ENCODE results near the gene CLMP. TPM values are rescaled to one million over a fixed set of nuclear protein-coding genes. Genes with fewer than 3 reads are reported as not detected.

The CLMP gene
- total and polyA plus RNA-seq, 2 experiments from 2014 or later = 7.1 to 18.4 TPM

DNA sequence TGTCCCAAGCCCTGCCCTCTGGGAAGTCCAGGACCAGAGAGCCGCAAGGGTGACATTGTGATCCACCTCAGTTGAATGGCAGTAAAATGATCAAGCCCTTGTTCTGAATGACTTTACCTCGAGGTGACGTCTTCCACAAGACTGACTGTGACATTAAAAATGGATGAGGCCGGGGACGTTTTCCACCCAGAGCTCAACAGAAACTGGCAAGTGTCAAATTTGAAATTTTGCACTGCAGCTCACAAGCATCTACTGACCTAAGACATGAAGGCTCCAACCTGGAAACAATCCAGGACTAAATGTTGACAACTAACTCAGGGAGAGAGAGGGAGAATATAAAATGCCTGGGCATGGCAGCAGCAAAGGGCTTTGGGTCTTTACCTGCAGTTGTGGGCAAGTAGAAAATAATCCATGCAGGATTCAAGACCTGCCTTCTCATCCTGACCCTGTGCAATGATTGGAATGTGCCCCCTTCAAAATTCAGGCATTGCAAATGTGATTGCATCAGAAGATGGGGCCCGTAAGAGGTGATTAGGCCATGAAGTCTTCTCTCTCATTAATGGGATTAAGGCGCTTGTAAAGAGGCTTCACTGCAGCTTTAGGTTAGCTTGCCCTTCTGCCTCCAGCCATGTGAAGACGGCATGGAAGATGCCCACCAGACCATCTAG, 33.6 kb upstream of the CLMP start:
- Histone ChIP-seq H3K36me3 (ENCODE audit: insufficient read depth) (no peaks in the 10 kb centered on the region), H3K4me1 (ENCODE audit: insufficient read depth) (peaks cover 20% of the 10 kb centered on the region), H3K27me3 (ENCODE audit: insufficient read depth) (no peaks in the 10 kb centered on the region), H3K4me2 (peak overlapping the region; percentile 35; the same call in 1 of the 2 replicates), H3F3A (replicated peaks; ENCODE audit: low read depth) (no peaks in the 10 kb centered on the region), H4K20me1 (replicated peaks; ENCODE audit: insufficient read depth) (no peaks in the 10 kb centered on the region), H3K4me3 (no peak overlapping the region), H2AFZ (no peak overlapping the region), H3K79me2 (replicated peaks; ENCODE audit: insufficient read depth) (no peaks in the 10 kb centered on the region), H3K27ac (ENCODE audit: low read depth) (no peak overlapping the region), H3K9me2 (ENCODE audit: insufficient read depth) (0 out of 2 replicates have a peak, but pooled peaks cover 8% of the 10 kb centered on the region)
- Mint-ChIP-seq H3K36me3 (ENCODE audit: low read depth) (no peaks in the 10 kb centered on the region), H3K9me3 (no peaks in the 10 kb centered on the region; the same call in 2 of the 3 replicates), H3K27ac (no peak overlapping the region), H3K27me3 (ENCODE audit: insufficient read depth, low read depth, poor library complexity) (peaks cover 4% of the 10 kb centered on the region), H3K4me1 (peaks cover 31% of the 10 kb centered on the region), H3K4me3 (no peak overlapping the region)
- peak; percentile 42 for DNase-seq (ENCODE audit: low spot score)
- 0 out of 2 replicates have a peak, but pooled peaks have one; percentile 20 for TF ChIP-seq NANOG (IDR thresholded peaks at IDR 0.05; ENCODE audit: borderline replicate concordance)
- TF ChIP-seq POLR2AphosphoS5 (IDR thresholded peaks at IDR 0.05; ENCODE audit: low read depth) = no peak
- peak; percentile 33; the same call in 2 of the 3 replicates for ATAC-seq

DNA sequence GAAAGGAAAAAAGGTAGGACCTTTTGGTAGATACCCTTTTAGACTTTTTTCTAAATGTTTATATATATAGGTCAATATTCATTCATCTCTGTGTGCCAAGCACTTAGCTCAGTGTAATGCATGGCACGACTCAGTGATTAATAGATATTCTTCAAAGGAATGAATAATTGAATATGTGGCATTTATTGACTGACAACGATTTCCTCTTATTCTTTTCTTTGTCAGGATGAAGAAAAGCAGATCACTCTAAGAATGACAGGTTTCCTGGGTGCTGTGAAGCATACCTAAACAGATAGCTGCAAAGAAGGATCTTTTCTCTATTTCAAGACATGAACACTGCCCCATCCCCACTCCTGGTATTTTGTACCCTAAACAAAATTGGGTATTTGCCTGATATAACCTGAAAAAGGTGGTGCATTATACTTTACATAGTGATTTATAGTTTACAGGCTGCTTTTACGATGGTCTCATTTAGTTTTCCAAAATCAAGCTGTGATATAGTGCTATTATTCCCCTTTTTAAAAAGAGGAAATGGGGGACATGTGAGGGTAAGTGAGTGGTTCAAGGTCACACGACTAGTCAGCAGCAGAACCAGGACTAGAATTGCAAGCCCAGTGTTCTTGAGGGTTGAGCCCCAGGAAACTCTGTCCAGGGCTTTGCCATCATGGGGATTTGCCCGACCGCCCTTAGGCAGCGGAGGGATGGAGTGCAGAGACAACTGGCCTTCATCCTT, 32.9 kb upstream of the CLMP start:
- Histone ChIP-seq H3K4me3 (no peak overlapping the region), H3K79me2 (replicated peaks; ENCODE audit: insufficient read depth) (no peaks in the 10 kb centered on the region), H3K9me2 (ENCODE audit: insufficient read depth) (0 out of 2 replicates have a peak, but pooled peaks cover 8% of the 10 kb centered on the region), H3K27me3 (ENCODE audit: insufficient read depth) (no peaks in the 10 kb centered on the region), H4K20me1 (replicated peaks; ENCODE audit: insufficient read depth) (no peaks in the 10 kb centered on the region), H2AFZ (no peak overlapping the region; the same call in 1 of the 2 replicates), H3K4me1 (ENCODE audit: insufficient read depth) (peaks cover 20% of the 10 kb centered on the region), H3K4me2 (0 out of 2 replicates have a peak overlapping the region, but pooled peaks have one; percentile 35), H3K36me3 (ENCODE audit: insufficient read depth) (no peaks in the 10 kb centered on the region), H3K27ac (ENCODE audit: low read depth) (no peak overlapping the region), H3F3A (replicated peaks; ENCODE audit: low read depth) (no peaks in the 10 kb centered on the region)
- Mint-ChIP-seq H3K27me3 (ENCODE audit: insufficient read depth, low read depth, poor library complexity) (peaks cover 4% of the 10 kb centered on the region), H3K4me1 (peaks cover 31% of the 10 kb centered on the region), H3K27ac (no peak overlapping the region), H3K9me3 (no peaks in the 10 kb centered on the region; the same call in 2 of the 3 replicates), H3K4me3 (no peak overlapping the region), H3K36me3 (ENCODE audit: low read depth) (no peaks in the 10 kb centered on the region)
- ATAC-seq = no peak
- DNase-seq (ENCODE audit: low spot score) = no peak
- no peak for TF ChIP-seq ZNF114 (CRISPR knock-in tag; IDR thresholded peaks at IDR 0.05)
- no peak for TF ChIP-seq EZH2 (IDR thresholded peaks at IDR 0.05; ENCODE audit: low read depth, unreplicated experiment)
- TF ChIP-seq, protein P1, sequence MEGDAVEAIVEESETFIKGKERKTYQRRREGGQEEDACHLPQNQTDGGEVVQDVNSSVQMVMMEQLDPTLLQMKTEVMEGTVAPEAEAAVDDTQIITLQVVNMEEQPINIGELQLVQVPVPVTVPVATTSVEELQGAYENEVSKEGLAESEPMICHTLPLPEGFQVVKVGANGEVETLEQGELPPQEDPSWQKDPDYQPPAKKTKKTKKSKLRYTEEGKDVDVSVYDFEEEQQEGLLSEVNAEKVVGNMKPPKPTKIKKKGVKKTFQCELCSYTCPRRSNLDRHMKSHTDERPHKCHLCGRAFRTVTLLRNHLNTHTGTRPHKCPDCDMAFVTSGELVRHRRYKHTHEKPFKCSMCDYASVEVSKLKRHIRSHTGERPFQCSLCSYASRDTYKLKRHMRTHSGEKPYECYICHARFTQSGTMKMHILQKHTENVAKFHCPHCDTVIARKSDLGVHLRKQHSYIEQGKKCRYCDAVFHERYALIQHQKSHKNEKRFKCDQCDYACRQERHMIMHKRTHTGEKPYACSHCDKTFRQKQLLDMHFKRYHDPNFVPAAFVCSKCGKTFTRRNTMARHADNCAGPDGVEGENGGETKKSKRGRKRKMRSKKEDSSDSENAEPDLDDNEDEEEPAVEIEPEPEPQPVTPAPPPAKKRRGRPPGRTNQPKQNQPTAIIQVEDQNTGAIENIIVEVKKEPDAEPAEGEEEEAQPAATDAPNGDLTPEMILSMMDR (conservative IDR thresholded peaks at IDR 0.05; ENCODE audit: low read depth in 2 of 2) = no peak
- TF ChIP-seq, protein P2, sequence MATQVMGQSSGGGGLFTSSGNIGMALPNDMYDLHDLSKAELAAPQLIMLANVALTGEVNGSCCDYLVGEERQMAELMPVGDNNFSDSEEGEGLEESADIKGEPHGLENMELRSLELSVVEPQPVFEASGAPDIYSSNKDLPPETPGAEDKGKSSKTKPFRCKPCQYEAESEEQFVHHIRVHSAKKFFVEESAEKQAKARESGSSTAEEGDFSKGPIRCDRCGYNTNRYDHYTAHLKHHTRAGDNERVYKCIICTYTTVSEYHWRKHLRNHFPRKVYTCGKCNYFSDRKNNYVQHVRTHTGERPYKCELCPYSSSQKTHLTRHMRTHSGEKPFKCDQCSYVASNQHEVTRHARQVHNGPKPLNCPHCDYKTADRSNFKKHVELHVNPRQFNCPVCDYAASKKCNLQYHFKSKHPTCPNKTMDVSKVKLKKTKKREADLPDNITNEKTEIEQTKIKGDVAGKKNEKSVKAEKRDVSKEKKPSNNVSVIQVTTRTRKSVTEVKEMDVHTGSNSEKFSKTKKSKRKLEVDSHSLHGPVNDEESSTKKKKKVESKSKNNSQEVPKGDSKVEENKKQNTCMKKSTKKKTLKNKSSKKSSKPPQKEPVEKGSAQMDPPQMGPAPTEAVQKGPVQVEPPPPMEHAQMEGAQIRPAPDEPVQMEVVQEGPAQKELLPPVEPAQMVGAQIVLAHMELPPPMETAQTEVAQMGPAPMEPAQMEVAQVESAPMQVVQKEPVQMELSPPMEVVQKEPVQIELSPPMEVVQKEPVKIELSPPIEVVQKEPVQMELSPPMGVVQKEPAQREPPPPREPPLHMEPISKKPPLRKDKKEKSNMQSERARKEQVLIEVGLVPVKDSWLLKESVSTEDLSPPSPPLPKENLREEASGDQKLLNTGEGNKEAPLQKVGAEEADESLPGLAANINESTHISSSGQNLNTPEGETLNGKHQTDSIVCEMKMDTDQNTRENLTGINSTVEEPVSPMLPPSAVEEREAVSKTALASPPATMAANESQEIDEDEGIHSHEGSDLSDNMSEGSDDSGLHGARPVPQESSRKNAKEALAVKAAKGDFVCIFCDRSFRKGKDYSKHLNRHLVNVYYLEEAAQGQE (IDR thresholded peaks at IDR 0.05; ENCODE audit: unreplicated experiment) = no peak
- no peak for TF ChIP-seq CREB1 (CRISPR knock-in tag; IDR thresholded peaks at IDR 0.05; ENCODE audit: low read depth)
- TF ChIP-seq EZH2phosphoT487 (IDR thresholded peaks at IDR 0.05; ENCODE audit: unreplicated experiment) = no peak
- no peak for TF ChIP-seq STAT1 (IDR thresholded peaks at IDR 0.05; ENCODE audit: unreplicated experiment)
- TF ChIP-seq NANOG (IDR thresholded peaks at IDR 0.05; ENCODE audit: borderline replicate concordance) = no peak
- TF ChIP-seq JUNB (IDR thresholded peaks at IDR 0.05; ENCODE audit: unreplicated experiment) = no peak
